GM21381 (cell line): ENCODE data around the gene FGFBP1.

Experiments used
- ATAC-seq: cut with Tn5 transposase; IDR thresholded peaks from one replicate; pipeline ENCODE4 v1.9.1; 2021; ENCODE audit warnings: mild to moderate bottlenecking, moderate library complexity; ENCODE audit not compliant: unreplicated experiment

The FGFBP1 gene

GRCh38 chr4:15938640-15939039 lies at the start of gene FGFBP1:
TSS of gene FGFBP1 (minus strand) at chr4:15938740. CDS start at chr4:15936632, 2,108 bp downstream.
- no peak for ATAC-seq

DNA sequence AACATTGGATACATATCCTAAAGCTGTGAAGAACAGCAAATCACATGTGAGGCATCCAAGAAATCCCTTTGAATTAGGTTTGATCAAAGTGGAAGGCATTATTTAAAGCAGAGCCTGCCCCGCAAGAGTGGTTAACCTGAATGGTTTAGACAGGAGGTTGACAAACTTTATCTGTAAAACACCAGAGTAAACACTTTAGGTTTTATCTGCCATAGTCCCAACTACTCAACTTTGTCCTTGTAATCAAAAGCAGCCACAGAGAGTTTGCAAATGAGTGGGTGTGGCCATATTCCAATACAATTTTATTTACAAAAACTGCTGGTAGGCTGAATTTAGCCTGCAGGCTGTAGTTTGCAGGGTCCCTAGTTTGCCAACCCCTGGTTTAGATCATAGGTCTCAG lies 49.7 kb upstream of the FGFBP1 start:
- ATAC-seq = no peak

GRCh38 chr4:15986907-15987306 lies 48.4 kb upstream of the FGFBP1 start:
- ATAC-seq = no peak

DNA sequence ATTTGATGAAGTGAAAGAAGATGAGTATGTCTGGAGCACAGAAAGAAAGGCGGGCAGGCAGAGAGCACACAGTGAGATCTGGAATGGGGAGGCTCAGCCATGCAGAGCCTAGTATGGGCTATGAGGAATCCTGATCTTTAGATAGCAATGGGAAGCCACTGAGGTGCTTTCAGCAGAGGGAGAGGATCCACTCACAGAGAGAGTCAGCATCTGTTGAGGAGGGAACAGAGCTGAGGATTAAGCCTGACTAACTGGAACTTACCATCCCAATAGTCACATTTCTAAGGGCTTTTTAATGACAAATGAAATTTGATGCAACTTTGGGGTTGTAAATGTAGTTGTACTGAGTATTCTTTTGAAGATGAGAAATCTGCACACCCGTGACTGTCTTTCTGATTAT lies 45.1 kb upstream of the FGFBP1 start:
- ATAC-seq = no peak

- ATAC-seq = no peak
These were observed 44.4 kb upstream of the FGFBP1 start for GRCh38 chr4:15982842-15983524.

- ATAC-seq = no peak
These were observed 38.2 kb upstream of the FGFBP1 start for GRCh38 chr4:15976456-15977447.

DNA sequence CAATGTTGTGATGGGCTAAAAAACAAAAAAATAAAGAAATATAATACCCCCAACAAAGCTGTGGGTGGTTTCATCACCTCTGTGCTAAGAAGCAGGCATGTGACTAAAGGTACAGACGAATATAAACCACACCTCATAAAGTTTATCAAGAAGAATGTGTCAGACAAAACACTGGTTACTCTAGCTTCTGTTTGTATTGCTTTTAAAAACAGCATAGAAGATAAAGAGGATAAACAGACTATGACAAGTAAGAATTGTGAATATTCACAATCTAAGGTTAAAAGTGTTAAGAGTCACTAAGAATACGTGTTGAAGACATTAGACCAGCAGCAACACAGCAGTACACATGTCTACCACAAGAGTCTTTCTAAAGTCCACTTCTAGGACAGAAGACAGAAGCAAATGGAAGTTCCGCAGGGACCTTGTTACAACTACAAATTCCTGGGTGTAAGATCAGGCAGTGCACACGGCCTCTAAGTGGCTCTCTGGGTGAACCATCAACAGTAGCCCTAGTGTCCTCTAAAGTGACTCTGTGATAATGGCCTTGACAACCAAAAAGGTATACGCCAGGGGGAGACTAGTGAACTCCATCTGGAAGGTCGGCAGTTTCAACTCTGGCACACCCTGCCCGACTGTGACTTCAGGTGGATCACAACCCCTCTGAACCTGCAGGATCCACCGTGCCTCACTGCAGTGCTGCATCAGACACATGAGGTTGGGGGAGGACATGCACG lies 32.7 kb upstream of the FGFBP1 start:
- ATAC-seq = no peak

GRCh38 chr4:15968551-15969300 lies 30.2 kb upstream of the FGFBP1 start:
- ATAC-seq = no peak

- no peak for ATAC-seq
These were observed 26.8 kb upstream of the FGFBP1 start for GRCh38 chr4:15965325-15965724.

GRCh38 chr4:15964159-15964558 lies 25.6 kb upstream of the FGFBP1 start:
- no peak for ATAC-seq

- peak; percentile 71 for ATAC-seq
These were observed 25.0 kb upstream of the FGFBP1 start for GRCh38 chr4:15963576-15963975.

DNA sequence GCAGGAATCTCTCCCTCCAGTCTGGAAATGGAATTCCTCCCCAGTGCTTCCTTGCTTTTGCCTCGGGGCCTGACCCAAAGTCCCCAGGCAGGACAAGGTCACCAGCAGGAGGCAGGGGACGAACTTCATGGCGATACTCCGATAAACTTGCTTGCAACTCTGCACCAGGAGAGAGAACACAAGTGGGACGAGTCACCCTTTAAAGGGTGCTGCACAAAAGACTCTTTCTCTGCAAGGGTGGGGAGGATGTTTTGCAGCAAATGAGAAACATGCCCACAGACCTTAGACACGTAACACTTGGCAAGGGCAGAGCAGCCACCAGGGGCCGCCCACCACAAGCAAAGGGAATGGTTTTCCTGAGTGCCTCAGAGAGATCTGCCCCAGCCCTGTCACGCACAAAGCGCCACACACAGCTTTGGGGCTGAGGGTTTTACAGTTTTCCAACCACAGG lies 24.5 kb upstream of the FGFBP1 start, which contains the start of gene FGFBP2:
Gene FGFBP2, minus strand, starts transcription at position 175 of the 451 bp plus-strand sequence. Its CDS starts 46 bp downstream, at position 129.
- ATAC-seq = peak; percentile 52

DNA sequence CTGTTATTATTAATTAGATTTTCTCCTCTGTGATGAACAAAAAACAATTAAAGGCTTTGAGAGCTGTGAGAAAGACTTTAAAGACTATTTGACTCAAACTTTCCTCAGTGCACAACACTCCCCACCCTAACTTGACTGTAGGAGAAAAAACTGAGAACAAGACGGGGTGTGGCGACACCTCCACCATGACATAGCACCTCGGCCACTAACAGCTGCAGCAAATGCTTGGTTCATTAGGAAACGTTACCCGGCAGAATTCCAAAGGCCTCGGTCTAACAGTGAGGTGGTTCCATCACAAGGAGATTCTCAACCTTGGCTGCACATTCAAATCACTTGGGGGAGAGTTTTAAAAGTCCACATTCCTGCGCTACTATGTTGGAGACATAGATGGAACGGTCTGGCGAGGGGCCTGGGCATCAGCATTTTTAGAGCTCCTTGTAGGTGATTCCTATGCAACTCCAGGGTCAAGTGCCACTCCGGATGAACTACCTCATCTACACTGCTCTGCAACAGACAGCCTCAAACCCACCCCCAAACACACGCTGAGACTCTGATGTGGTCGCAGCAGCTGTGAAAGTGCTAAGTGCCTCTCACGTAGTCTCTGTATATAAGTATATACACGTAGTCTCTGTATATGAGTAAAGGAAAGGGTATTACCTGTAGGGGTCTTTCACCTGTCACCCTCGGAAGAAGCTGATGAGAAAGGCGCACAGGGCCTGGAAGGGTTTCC lies 23.4 kb upstream of the FGFBP1 start:
- ATAC-seq = no peak

DNA sequence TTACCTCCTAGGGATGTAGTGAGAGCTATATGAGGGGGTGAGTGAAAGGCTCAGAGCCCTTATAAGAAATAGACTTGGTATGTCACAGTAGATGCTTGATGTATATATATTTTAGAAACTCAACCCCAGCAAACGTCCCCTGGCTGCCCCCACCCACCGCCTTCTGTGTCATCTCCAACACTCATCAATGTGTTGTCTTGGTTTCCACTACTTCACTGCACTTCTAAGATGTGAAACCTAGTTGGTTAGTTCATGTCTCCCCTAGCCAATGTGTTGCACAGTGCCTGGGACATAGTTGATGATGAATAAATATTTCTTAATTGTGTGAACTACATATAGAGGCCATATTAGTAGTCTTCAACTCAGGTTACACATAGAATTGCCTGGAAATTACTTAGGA lies 20.0 kb upstream of the FGFBP1 start:
- no peak for ATAC-seq

DNA sequence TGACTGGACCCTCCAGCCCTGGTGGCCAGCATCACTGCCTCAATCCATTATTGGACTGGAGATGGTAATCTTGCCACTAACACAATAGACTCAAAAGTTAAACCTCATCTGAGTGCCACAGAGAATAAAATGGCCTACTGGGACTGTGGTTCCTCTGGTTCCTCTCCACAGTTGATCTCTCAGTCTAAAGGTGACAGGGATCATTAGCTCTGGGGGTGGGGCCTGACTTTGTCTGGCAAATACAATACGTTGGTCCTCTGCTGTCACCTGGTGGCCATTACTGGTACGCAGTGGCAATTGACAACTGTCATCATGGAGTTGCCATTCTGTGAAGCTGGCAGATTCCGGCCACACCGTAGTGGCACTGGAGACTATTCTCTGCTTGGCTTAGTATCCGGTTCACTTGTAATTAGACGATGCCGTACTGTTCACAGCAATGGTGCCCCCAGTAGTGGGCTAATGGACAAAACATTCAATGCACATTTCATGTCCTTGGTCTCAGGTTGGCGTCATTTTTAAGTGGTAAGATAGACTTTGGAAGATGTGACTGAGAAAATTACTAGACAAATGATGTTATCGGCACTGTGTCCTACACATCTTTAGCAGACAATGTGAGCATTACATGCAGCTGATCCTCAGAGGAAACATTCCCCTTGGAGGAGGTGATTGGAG lies 17.8 kb upstream of the FGFBP1 start:
- ATAC-seq = peak; percentile 90

- no peak for ATAC-seq
These were observed 17.1 kb upstream of the FGFBP1 start for GRCh38 chr4:15955670-15956069.

DNA sequence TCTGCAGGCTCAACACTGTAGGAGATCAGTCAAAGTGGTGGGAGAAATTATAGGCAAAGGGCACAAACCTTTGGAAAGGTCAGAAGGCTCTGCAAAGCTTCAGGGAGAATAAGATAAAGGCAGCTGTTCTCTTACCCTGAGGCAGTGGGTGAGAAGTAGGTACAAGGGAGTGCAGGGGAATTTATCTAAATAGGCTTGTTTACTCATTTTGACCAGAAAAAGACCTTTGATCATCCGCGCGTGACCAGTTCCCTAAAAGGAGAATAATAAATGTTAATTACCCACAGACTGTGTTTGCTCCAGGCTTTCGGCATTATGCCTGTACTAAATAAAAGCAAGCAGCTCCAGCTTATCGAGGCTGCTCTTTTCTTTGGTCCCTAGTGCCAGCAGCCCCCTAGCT lies 15.1 kb upstream of the FGFBP1 start:
- ATAC-seq = no peak

- no peak for ATAC-seq
These were observed 13.2 kb upstream of the FGFBP1 start for GRCh38 chr4:15951781-15952180.

DNA sequence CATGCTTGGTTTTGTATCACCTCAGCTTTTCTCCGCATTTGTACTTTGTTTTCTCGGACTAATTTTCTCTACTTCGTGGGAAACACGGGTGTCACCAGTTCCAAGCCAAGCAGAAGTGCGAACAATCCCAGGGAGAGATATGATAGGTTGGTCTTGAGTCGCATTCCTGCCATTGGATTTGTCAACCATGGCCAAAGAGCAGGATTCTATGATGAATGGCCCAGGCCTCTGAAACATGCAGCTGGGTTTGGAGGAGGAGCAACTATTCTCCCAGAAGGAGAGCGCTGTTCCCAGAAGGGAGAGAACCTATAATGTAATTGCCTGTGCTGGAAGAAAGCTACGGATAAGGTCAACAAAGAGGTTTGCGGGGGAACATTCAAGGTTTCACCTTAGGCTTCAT lies 10.3 kb upstream of the FGFBP1 start:
- no peak for ATAC-seq
